Stimulated activated naive CD4-positive, alpha-beta T cell treated with Interleukin-2 at 50 U/mL for 16 hours (primary cell): ENCODE data around the gene LIPG.

Source experiments
- DNase-seq: peaks from one replicate; lab custom pipeline; 2025; lab: John Stamatoyannopoulos, UW

Gene LIPG

GRCh38 chr18:49612515-49613033, 50.7 kb downstream of the LIPG start:
- DNase-seq = no peak

- no peak for DNase-seq
Measured at GRCh38 chr18:49613141-49613640, 51.3 kb downstream of the LIPG start.

GRCh38 chr18:49613641-49614151, 51.8 kb downstream of the LIPG start:
- no peak for DNase-seq

- DNase-seq = no peak
Measured at GRCh38 chr18:49616618-49617328, 54.9 kb downstream of the LIPG start.

- DNase-seq = no peak
Measured at GRCh38 chr18:49617329-49617695, 55.5 kb downstream of the LIPG start.

DNA sequence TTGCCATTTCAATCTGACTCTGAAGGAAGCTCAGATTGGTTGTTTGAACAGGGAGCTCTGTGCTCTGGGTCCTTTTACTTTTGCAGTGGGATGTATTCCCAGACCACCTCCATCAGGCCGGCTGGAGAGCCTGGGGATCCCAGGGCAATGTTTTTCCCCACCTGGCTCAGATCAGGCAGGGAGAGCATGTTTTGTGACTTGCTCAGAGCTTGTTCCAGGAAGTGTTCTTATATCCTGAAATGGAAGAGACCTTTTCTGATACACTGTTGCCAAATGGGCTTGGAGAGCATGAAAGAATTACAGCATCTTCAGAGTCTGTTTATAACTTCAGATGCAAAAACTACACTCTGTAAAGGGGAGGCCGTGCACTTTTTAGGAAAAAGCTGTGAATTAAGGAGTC, 56.0 kb downstream of the LIPG start:
- no peak for DNase-seq

DNA sequence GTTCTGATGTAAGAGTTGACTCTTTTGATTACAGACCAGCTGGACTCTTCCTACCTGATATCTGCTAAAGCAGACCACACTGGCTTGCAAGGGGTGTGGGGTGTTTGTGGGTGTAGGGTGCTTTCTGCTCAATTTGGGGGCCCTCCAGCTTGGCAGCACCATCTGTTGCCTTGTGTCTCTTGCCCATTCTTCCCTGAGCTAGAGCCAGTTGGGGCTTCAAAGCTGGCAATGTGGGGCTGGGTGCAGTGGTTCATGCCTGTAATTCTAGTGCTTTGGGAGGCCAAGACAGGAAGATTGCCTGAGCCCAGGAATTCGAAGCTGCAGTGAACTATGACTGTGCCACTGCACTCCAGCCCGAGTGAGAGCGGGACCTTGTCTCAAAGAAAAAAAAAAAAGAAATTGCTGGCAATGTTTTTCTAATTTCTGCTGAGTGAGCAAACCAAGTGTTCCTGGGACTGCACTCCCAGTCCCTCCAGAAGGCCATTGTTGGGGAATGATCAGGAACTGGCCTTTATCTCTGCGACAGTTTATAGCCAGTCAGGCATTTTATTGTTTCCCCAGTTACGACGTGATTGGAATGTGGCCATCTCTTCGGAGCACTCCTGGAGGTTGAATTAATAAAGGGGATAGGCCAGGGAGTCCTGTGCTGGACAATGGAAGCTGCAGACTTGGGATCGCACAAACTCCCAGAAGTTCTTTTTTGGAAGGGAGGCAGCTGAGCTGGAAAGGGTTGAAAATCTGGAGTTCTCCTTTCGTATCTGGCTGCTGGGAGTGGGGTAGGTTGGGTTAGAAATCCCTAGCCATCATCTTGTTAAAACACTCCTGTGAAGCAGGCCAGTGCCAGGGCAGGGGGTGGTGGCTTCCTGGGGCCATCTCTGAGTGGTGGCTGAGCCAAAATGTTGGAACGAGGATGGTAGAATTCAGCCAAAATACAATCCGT, 57.2 kb downstream of the LIPG start:
- DNase-seq = no peak

GRCh38 chr18:49619801-49620200, 57.9 kb downstream of the LIPG start:
- no peak for DNase-seq

DNA sequence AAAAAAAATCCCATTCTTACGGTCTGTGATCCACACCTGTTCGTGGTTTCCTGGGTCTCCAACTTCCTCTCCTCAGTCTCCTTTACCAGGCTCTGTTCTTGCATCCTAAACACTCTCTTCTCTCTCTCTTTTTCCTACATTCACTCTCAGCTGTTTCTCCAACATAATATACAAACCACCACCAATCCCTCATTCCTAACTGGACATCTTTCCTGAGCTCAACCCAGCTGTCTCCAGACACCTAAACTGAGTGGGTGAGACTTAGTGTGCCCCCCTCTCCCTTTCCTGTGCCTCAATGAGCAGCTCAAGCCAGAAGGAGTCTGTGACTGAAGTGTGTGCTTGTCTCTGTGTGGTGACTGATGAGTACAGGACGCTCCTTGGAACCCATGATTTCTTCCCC, 59.4 kb downstream of the LIPG start:
- no peak for DNase-seq

DNA sequence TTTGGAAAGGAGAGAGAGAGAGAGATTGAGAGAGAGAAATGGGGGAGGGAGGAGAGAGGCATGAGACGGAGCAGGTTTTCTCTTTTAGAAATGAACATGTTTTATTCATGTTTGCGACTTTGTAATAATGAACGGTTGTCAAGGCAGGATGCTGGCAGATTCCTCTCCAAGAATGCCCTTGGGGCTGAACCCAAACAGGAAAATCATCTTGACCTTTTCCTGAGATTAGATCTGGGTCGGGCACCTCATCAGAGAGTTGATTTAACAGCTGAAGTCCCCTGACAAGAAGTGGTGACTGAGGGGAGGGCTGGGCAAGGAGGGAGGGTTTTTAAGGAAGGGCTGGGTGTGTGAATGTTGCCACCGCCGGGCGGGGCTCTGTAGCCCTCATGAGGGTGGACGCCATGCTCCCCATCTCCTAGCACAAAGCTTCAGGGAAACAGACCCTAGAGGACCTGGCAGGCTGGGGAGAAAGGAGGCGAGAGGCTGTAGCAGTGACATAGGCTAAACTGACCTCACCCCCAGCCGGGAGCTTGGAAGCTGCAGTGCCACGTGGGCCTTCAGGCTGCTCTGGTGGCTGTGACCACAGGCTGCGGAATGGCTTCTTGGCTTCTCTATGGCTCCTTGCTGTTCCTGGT, 60.0 kb downstream of the LIPG start:
- no peak for DNase-seq

GRCh38 chr18:49623571-49623970, 61.7 kb downstream of the LIPG start:
- no peak for DNase-seq

GRCh38 chr18:49625021-49625691, 63.3 kb downstream of the LIPG start:
- DNase-seq = no peak

- DNase-seq = no peak
Measured at GRCh38 chr18:49626842-49627467, 65.1 kb downstream of the LIPG start.

DNA sequence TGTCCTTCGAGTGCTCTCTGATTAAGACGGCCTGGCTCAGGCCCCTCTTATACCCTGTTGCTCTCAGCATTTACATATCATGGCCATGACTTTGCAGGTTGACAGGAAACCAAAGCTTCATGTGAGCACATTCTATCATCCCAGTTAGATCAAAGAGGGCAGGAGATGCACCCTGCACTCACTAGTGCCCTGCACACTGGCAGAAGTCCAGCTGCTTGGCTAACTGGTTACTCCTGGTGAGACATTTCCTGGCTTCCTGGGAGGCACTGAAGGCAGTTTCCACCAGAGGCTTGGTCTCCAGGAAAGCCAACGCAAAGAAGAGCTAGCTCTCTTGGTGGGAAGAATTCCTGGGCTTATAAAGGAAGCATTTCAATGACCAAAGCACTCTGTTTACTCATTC, 66.3 kb downstream of the LIPG start:
- no peak for DNase-seq

GRCh38 chr18:49628881-49629795, 67.3 kb downstream of the LIPG start:
- no peak for DNase-seq

DNA sequence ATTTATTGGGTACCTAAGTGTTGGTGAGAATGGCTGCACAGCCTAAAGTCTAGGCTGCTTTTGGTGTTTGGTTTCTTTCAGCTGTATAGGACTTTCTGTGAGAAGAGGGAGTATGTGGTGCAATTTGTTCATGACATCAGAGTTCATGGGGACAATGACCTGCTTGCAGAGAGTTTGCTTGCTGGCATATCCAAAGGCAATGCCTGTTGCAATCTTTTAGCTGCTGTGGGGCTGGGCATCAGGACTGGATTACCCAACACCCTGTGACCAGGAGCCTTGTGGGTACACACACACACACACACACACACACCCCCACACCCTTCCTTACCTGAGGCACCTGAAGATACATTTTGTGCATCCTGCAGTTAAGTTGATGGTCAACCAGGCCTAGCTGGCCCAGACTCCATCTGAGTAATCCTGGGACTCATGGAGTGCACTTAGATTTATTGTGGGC, 68.4 kb downstream of the LIPG start:
- no peak for DNase-seq

- no peak for DNase-seq
Measured at GRCh38 chr18:49631146-49631866, 69.4 kb downstream of the LIPG start.

GRCh38 chr18:49632588-49632987, 70.7 kb downstream of the LIPG start:
- DNase-seq = no peak

DNA sequence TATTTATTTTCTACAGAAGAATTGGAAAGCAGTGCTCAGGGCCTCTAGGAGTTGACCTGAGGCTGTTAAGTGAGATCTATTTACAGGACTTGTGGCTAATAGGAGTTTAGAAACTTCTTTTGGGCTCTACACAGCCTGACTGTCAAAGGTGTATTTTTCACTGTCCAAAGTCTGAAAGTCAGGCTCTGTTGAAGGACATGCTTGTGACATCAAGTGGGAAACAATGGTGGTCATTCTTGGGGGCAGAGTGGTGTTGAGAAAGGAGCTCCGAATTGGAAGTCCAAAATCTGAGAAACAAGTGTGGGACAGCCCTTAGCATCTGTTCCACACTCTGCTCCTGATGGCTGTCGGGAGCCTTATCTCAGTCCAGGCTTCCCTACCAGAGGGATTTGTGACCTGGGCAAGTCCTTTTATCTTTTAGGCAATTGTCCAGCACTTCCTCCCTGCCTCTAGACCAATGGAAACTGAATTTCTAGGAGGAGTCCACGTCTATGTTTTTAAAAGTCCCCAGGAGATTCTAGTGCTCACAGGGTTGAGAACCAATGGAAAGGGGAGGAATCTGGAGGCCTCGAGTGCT, 76.4 kb downstream of the LIPG start:
- DNase-seq = no peak
